Measurements from ENCODE around the gene HDLBP.

The HDLBP gene

DNA sequence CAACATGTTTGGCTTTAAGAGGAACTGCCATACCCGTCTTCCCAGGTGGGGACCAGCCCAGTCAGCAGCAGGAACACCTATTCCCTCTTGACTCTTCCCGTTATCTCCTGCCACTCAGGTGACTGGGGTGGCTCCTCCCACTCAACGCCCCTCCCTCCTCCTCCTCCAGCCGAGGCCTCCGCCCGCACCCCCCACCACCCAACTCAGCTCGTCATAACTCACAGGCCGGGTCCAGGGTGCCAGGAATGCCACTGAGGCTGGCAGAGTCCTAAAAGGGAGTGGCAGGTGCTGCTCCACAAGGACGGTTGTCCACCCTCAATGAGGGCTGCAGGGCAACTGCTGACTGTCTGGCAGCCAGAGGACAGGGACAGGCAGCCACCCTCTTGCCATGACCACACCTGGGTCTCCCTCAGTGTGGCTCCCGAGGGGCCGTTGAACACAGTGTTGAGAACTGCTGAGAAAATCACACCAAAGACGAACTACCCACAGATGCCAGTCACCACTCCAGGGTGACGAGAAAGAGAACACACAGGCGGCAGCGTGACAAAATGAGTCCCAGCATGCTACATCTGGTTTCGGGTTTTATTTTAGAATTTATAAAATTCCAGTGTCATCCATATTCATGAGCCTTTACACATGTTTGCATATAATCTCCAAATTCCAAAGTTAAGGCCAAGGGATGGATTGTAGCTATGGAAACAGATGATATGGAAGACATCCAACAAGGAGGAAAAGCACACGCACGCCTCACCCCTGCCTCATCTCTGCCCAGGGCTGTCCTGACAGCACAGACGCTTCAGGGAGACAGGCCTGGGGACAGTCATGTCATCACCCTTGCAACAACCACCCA is 88.5 kb downstream of the HDLBP start:
- DNase-seq: no peak

DNA sequence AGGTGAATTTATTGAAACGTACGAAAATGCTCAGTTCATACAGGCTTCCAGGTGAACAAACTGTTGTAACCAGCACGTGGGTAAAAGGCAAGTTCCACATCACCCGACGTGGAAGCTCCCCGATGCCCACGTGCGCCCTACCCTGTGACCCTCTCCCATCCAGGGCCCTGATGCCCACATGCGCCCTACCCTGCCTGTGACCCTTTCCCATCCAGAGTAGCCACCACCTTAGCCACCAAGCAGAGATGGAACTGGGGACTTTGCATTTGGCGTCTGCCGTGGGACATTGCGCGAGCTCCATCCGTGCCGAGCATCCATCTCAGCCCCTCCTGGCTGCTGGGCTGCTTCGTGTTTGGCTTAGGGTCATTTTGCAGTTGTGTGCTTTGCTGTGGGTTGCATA is 89.5 kb downstream of the HDLBP start:
- DNase-seq: no peak

DNA sequence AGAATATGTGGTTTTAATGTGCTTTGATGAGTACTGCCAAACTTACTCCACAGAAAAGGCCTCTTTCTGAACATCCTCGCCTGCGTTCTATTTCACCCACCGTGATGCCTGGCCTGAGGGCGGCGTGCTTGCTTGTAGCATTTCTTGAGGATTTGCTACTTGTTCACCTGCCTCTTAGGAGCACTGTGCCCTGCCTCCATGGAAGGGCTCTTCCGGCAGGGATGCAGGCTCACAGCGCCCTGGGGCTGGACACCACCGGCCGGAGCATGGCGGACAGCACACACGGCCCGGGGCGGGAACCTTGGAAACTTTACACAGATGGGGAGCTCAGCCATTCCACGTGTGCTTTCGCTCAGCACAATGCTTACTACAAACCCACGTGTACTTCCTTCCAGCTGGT is 89.9 kb downstream of the HDLBP start:
- DNase-seq: no peak

DNA sequence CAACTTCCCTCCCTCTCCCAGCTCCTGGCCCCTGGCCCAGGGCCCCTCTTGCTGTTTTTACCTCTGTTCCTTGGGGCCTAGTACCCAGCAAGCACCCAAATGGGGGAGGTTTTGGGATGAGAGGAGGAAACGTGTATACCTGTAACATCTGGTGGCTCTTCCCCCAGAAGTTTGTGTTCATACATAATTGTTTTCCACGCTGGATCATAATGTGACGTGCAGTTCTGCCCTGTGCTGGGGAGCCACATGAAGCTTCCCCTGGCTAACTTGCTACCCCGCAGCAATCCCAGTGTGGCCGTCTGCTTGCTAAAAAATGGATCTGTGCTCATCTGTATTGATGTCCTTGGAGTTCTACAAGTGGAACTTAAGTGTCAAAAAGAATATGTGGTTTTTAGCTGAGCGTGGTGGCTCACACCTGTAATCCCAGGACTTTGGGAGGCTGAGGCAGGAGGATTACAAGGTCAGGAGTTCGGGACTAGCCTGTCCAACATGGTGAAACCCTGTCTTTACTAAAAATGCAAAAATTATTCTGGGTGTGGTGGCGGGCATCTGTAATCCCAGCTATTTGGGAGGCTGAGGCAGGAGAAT is 90.5 kb downstream of the HDLBP start:
- DNase-seq: no peak

DNA sequence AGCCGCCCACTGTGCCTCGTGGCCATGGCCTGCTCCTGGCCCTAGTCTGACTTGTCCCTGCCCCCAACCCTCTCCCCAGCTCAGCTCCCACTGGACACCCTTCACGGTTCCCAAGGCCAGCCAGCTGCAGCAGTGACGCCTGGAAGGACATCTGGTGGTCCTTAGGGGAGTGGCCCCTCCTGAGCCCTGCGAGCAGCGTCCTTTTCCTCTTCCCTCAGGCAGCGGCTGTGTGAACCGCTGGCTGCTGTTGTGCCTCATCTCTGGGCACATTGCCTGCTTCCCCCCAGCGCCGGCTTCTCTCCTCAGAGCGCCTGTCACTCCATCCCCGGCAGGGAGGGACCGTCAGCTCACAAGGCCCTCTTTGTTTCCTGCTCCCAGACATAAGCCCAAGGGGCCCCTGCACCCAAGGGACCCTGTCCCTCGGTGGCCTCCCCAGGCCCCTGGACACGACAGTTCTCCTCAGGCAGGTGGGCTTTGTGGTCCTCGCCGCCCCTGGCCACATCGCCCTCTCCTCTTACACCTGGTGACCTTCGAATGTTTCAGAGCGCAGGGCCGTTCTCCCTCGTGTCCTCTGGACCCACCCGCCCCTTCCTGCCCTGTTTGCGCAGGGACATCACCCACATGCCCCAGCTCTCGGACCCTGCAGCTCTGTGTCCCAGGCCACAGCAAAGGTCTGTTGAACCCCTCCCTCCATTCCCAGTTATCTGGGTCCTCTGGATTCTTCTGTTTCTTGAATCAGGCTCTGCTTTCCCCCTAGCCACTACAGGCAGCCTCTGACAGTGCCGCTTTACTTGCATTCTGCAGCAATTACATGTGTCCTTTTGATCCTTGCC is 91.2 kb downstream of the HDLBP start:
- DNase-seq: no peak

DNA sequence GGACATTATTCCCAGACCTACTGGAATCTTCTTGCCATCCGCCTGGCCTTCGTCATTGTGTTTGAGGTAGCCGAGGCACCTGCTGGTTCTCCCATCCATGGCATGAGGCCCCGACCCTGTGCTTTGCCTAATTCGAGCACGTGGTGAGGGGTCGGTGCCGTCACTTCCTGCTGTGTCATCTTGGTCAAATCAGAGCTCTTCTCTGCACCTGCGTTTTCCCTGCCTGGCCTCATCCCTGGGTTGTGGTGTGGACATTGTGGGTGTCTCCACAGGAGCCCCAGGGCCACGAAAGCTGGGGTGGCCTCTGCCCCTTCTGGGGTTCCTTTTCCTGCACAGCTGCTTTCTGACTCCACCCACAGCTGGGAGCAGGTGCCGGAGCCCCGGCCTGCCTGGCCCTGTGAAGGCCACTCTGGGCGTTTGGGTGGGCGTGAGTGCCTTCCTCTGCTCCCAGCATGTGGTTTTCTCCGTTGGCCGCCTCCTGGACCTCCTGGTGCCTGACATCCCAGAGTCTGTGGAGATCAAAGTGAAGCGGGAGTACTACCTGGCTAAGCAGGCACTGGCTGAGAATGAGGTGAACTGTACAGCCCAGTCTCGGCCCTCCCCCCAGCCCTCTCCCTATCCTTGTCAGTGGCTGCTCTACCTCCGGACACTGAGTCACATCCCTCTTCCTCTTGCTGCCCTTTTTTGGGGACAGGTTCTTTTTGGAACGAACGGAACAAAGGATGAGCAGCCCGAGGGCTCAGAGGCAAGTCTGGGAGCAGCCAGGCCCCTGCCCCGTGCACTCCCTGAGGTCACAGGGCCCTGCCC is 92.1 kb downstream of the HDLBP start:
- DNase-seq: no peak

DNA sequence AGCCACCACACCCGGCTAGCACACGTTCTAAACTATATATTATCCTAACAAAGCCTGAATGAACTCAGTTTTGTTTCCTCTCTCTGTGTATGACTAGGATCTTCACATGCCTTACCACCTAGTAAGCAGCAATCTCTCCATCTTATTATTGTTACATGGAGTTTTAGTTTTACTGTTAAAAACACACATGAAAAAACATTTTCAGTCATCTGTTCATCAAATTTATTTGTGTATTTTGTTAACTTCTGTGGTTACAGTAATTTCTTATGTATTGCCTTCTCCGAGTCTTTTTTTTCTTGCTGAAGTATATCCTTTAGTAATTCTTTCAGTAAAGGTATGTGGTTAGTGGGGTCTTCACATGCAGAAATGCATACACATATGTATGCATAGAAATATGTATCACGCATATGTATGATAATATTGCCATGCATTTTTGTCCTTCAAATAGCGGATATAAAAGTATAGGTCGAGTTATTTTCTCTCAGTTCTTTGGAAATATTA is 95.6 kb downstream of the HDLBP start:
- DNase-seq: no peak

DNA sequence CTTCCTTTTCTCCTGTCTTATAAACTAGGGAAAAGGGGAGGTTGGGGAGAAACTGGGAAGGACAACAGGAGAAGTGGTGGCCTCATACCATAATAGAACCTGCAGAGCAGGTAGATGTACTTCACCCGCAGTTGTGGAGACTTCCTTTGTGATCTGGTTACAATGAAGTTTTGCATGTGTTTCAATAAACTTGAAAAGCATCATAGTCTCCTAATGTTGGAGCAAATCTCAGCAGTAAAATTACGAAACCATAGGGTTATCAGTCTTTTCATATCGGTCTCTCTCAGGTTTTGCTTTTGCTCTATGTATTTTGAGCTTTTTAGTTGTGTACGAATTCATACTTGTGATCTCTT is 96.5 kb downstream of the HDLBP start:
- DNase-seq: no peak

DNA sequence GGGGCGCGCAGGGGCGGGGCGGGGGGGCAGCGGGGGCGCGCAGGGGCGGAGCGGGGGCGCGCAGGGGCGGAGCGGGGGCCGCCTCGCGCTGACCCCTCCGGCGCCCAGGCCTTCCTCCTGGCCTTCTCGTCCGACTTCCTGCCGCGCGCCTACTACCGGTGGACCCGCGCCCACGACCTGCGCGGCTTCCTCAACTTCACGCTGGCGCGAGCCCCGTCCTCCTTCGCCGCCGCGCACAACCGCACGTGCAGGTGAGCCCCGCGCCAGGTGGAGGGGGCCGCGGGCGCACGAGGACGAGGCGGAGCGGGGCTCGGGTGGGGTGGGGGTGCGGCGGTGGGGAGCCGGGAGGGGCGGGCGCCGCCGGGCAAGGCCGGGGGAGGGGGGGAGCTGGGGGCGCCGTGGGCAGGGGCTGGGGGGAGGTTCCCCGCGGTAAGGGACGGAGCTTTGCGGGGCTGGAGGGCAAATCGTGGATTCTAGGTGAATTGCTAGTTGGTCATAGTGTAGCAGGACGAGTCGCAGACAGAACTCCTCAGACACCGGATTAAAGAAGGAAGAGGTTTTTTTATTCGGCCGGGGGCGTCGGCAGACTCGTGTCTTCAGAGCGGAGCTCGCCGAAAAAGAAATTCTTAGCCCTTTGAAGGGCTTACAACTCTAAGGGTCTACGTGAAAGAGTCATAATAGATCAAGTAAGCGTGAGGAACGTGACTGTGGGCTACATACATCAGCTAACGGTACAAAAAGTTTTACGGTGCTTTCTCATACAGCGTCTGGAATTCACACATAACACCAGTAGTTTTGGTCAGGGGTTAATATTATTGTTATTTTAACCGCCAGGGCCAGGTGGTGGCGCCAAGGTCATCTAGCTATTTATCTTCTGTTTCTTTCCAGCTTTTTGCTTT is 97.1 kb downstream of the HDLBP start:
- DNase-seq: no peak

DNA sequence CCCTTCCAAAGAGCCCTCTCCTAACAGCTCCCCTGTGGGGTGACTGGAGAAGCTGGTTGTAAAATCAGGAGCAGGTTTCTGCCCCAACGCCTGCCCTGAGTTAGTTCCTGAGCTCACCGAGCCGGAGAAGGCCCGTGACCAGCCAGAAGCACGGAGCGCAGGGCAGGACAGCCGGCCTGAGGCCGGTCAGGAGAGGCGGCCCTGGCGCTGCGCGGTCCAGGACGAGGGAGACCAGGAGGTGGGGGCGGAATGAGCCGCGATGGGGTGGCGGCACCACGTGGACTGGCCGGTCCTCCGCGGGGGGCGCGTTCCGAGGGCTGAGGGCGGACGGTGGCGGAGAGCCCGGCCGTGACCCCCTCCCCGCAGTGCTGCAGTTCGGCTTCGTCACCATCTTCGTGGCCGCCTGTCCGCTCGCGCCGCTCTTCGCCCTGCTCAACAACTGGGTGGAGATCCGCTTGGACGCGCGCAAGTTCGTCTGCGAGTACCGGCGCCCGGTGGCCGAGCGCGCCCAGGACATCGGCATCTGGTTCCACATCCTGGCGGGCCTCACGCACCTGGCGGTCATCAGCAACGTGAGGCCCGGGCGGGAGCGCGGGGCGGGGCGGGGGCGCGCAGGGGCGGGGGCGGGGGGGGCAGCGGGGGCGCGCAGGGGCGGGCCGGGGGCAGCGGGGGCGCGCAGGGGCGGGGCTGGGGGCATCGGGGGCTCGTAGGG is 98.0 kb downstream of the HDLBP start:
- no peak for DNase-seq

DNA sequence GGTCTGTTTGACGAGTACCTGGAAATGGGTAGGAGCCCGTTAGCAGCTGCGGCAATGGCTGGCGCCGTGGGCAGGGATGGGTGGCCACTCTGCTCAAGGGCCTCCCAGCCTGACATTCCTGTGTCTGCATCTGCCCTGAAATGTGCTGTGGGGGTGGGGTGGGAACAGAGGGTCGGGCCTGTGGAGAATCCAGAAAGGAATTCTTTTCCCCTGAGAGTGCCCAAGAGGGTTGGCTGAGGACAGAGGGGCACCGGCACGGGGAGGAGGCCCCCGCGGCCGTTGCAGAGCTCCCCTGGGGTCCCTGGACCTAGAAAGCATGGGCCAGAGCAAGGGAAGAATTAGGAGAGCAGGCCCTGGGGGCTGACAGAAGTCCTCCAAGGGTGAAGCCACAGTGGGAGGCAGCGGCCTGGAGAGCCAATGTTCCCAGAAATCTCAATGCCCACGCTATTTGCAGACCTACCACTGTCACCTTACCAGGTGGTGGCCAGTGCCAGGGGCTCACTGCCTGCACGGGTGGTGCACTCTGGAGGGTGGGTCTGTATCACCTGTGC is 99.2 kb downstream of the HDLBP start:
- DNase-seq: no peak

DNA sequence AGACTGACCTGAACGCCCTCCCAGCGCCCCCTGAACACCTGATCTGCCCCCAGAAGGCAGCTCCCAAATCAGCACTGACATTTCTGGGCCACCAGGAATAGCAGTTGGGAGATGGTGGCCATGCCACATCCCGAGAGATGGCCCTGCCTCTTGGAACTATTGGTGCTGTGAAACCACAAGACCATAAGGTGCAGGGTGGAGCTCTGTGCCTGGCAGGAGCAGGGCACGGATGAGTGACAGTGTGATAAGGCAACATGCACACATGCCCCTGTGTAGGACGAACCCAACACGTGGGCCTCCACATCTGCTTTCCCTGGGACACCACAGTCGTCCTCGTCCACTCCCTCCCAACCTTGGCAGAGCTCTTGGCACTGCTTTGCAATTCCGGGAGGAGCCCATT is 100.1 kb downstream of the HDLBP start:
- DNase-seq: no peak

DNA sequence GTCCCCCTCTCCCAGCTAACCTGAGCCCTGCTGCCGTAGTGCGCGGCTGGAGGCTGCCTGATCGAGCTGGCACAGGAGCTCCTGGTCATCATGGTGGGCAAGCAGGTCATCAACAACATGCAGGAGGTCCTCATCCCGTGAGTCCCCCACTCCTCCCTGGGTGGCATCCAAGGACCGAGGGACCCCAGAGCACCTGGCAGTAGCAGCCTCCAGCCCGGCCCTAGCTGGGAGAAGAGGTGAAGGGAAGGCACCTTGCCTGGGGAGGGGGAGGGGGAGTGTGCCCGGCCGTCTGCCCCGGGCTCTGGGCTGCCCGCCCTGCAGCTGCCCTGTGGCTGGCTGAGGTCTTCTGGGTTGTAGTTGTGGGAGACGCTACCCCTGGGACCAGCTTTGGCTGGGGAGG is 100.7 kb downstream of the HDLBP start:
- no peak for DNase-seq

DNA sequence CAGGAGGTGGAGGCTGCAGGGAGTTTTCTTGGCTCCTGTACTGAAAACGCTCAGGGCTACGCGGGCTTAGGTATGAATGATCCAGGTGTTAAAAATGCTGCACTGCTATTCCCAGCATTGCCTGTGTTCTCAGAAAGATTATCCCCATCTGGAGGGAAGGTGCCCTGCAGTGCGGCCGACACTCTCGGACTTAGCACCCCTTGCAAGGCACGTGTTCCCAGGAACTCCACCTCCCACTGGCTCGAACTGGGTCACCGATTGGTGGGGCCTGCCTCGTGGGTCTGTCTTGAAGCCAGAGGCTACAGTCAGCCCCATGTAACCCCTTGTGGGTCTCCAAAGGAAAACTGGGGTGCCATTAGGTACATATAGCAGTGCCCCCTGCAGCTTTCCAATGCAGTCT is 101.3 kb downstream of the HDLBP start:
- DNase-seq: no peak

DNA sequence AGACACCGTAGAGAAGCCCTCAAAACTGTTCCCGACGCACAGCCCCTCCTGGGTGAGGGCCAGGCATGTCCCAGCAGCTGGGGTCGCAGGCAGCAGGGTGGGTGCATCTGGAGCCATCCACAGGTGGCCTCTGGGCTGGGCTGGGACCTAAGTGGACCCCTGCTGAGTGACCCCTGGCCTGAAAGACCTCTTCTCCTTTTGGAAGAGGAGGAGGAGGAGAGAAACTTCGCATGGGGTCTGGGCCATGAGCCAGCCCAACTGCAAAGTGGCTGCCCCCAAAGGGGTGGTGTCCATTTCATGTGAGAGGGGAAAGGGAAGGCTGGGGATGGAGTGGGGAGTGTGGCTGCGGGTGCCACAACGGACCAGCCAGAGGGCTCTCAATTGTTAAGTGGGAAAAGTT is 101.9 kb downstream of the HDLBP start:
- DNase-seq: no peak

DNA sequence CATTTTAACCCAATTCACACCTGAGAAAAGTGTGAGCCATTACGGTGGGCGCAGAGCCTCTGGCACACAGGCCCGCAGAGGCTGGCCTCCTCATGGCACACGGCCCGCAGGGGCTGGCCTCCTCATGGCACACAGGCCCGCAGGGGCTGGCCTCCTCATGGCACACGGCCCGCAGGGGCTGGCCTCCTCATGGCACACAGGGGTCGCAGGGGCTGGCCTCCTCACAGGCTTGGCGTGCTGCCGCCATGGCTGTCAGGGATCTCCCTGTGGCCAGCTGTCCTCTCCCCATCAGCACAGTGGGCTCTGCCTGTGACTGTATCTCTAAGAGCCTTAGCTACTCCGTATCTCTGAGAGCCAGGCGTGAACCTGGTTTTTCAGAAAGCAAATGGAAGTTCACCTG is 102.4 kb downstream of the HDLBP start:
- DNase-seq: no peak

DNA sequence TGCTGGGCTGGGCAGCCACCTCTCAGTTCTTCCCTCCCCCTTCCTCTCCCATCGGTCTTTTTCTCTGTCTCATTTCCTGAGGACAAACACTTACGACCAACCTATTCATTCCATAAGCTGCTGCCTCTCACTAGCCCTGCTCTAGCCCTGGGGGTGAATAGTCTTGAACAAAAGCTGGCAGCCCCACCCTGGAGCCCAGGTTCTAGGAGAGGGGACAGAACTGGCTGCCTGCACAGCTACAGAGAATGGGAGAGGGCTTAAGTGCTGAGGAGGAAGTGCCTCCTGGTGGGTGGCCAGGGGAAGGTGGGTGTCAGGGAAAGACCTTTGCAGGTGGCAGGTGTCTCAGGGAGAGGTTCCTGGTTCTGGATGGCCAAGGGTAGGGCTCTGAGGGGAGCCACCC is 104.2 kb downstream of the HDLBP start:
- DNase-seq: no peak

DNA sequence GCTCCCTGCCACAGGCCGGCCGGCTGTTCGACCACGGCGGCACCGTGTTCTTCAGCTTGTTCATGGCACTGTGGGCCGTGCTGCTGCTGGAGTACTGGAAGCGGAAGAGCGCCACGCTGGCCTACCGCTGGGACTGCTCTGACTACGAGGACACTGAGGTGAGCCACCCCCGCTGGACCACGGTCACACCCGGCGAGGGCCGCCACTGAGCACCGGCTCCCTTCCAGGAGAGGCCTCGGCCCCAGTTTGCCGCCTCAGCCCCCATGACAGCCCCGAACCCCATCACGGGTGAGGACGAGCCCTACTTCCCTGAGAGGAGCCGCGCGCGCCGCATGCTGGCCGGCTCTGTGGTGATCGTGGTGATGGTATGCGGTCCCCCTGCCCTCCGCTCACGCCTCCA is 106.2 kb downstream of the HDLBP start:
- no peak for DNase-seq

DNA sequence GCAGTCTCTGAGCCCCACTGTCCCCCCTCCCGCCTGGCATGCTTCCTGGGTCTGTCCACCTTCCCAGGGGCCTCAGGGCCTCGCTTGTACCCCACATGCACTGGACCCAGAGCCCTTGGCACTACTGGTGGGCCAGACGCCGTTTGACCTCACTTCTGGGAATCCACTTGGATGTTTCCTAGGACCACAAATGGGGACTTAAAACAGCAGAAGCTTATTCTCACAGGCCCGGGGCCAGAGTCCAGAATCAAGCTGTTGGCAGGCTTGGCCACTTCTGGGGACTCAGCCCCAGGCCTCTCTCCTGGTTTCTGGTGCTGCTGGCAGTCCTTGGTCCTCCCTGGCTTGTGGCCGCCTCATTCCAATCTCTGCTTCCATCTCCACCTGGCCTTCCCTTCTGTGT is 107.4 kb downstream of the HDLBP start:
- no peak for DNase-seq

DNA sequence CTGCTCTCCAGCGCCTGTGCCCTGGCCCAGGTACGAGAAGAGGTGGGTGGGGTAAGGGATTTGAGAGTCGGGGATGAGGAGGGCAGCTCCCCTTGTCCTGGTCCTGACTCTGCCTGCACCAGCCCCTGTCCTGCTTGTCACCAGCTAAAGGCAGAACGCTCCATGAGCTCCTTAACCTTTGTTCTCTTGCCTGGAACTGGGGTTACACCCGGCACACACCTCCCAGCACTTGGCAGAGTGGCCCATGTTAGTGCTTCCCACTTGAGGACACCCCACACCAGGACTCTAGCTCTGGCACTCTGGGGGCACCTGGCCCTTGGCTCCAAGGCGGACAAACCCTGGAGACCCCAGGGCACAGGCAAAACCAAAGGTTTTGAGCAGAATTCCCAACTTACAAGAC is 107.8 kb downstream of the HDLBP start:
- DNase-seq: no peak

DNA sequence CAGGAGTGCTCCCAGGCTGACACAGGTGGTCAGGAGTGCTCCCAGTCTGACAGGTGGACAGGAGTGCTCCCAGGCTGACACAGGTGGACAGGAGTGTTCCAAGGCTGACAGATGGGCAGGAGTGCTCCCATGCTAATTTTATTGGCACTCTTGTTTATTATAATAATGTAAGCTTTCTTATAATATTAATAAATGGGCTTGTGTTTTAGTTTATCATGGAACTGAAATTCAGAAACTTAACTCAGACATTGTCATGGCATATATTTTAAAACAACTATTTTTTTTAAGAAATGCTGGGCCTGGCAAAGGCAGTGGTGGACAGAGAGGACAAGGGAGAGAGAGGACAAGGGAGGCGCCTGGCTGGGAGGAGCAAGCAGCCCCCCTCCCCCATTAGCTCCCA is 108.3 kb downstream of the HDLBP start:
- no peak for DNase-seq

Measured in NCI-H2107 (cell line).